Measurements from ENCODE around the gene WDR13.
A peak's percentile ranks its signal among the peaks of the same experiment; 100 is the strongest.

WDR13 gene

GRCh38 chrX:48575642-48576041, 21.6 kb upstream of the WDR13 start:
- Histone ChIP-seq H3K36me3 (ENCODE audit: insufficient read depth, low read length) (peaks cover 53% of the 10 kb centered on the region), H3K4me3 (ENCODE audit: low read length) (peak overlapping the region; percentile 92), H3K27me3 (ENCODE audit: insufficient read depth, low read length) (no peaks in the 10 kb centered on the region), H3K27ac (ENCODE audit: low read depth, low read length) (peak overlapping the region; percentile 99), H3K4me1 (ENCODE audit: insufficient read depth, low read length) (peaks cover 9% of the 10 kb centered on the region; the same call in 1 of the 2 replicates), H3K9me3 (ENCODE audit: insufficient read depth, low read depth, low read length) (no peaks in the 10 kb centered on the region), H3K9ac (ENCODE audit: low read depth, low read length) (peak overlapping the region; percentile 100)
- 91% methylated on average over 13 of the region's 13 CpGs for WGBS

DNA sequence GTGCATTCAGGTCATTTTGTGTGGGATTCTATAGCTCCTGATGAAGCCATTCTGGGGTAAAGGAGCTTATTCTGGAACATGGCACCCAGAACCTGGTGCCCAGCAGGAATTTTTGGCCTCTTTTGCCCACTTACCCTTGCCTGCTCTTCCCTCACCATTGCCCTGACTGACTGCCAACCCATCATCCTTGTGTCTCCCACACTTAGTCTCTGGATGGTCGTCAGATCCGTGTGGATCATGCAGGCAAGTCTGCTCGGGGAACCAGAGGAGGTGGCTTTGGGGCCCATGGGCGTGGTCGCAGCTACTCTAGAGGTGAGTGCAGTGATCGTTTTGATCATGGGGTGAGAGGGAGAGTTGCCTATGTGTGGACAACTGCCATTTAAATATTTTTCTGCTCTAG, 21.2 kb upstream of the WDR13 start:
- Histone ChIP-seq H3K4me3 (ENCODE audit: low read length) (peak overlapping the region; percentile 92; the same call in 1 of the 2 replicates), H3K27ac (ENCODE audit: low read depth, low read length) (no peak overlapping the region; the same call in 1 of the 2 replicates), H3K27me3 (ENCODE audit: insufficient read depth, low read length) (no peaks in the 10 kb centered on the region), H3K9me3 (ENCODE audit: insufficient read depth, low read depth, low read length) (no peaks in the 10 kb centered on the region), H3K9ac (ENCODE audit: low read depth, low read length) (peak overlapping the region; percentile 100; the same call in 1 of the 2 replicates), H3K36me3 (ENCODE audit: insufficient read depth, low read length) (peaks cover 53% of the 10 kb centered on the region), H3K4me1 (ENCODE audit: insufficient read depth, low read length) (peaks cover 9% of the 10 kb centered on the region; the same call in 1 of the 2 replicates)
- WGBS, result 86% methylated on average over 6 of the region's 6 CpGs

DNA sequence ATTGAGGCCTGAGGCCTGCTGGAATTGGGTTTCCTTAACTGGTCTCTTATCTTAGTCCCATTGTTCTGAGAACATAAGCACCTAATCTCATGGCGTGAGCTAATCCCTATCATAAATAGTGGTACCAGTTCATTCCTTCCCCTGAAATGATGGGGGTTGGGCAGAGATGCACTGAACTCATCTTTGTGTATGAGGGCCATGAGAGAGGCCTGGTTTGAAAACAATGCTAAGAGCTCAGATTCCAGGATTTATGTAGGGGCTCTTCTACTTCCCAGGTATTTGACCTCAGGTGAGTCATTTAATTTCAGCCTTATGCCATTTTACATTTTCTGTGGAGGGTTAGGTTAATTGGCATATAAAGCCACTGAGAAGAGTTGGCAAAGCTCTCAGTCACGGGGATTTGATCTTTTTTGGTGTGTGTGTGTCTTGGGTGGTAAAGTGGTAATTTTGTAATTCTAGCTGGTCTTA, 18.6 kb upstream of the WDR13 start:
- Histone ChIP-seq H3K9me3 (ENCODE audit: insufficient read depth, low read depth, low read length) (no peaks in the 10 kb centered on the region), H3K4me1 (ENCODE audit: insufficient read depth, low read length) (peaks cover 9% of the 10 kb centered on the region; the same call in 1 of the 2 replicates), H3K27me3 (ENCODE audit: insufficient read depth, low read length) (no peaks in the 10 kb centered on the region), H3K27ac (ENCODE audit: low read depth, low read length) (no peak overlapping the region), H3K4me3 (ENCODE audit: low read length) (no peak overlapping the region), H3K9ac (ENCODE audit: low read depth, low read length) (no peak overlapping the region), H3K36me3 (ENCODE audit: insufficient read depth, low read length) (peaks cover 53% of the 10 kb centered on the region)
- WGBS, result 96% methylated on average over 2 of the region's 2 CpGs

GRCh38 chrX:48579259-48579658, 18.0 kb upstream of the WDR13 start:
- H3K27me3 ChIP-seq (ENCODE audit: insufficient read depth, low read length), result no peaks in the 10 kb centered on the region
- H3K27ac ChIP-seq (ENCODE audit: low read depth, low read length), result no peak overlapping the region; the same call in 1 of the 2 replicates
- no peaks in the 10 kb centered on the region for H3K9me3 ChIP-seq (ENCODE audit: insufficient read depth, low read depth, low read length)
- peaks cover 53% of the 10 kb centered on the region for H3K36me3 ChIP-seq (ENCODE audit: insufficient read depth, low read length)
- H3K4me3 ChIP-seq (ENCODE audit: low read length), result no peak overlapping the region
- H3K4me1 ChIP-seq (ENCODE audit: insufficient read depth, low read length), result peaks cover 9% of the 10 kb centered on the region; the same call in 1 of the 2 replicates
- 90% methylated on average over 2 of the region's 3 CpGs for WGBS
- no peak overlapping the region for H3K9ac ChIP-seq (ENCODE audit: low read depth, low read length)

- WGBS, result no CpG with 5 or more reads among the region's 1 CpG
- no peak overlapping the region for H3K9ac ChIP-seq (ENCODE audit: low read depth, low read length)
- peaks cover 1% of the 10 kb centered on the region; the same call in 1 of the 2 replicates for H3K4me1 ChIP-seq (ENCODE audit: insufficient read depth, low read length)
- no peaks in the 10 kb centered on the region for H3K27me3 ChIP-seq (ENCODE audit: insufficient read depth, low read length)
- H3K4me3 ChIP-seq (ENCODE audit: low read length), result no peak overlapping the region
- peaks cover 44% of the 10 kb centered on the region for H3K36me3 ChIP-seq (ENCODE audit: insufficient read depth, low read length)
- H3K27ac ChIP-seq (ENCODE audit: low read depth, low read length), result no peak overlapping the region
- H3K9me3 ChIP-seq (ENCODE audit: insufficient read depth, low read depth, low read length), result no peaks in the 10 kb centered on the region
These were observed 16.6 kb upstream of the WDR13 start for GRCh38 chrX:48580662-48581061.

DNA sequence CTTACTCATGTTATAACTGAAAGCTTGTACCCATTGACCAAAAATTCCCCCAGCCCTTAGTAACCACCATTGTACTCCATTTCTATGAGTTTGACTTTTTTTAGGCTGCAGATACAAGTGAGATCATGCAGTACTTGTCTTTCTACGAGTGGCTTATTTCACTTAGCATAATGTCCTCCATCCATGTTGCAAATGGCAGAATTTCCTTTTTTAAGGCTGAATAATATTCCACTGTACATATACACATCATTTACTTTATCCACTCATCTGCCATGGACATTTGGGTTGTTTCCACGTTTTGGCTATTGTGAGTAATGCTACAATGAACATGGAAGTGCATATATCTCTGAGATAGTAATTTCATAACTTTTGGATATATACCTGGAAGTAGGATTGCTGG, 12.6 kb upstream of the WDR13 start:
- 0 out of 2 replicates have a peak, but pooled peaks cover 4% of the 10 kb centered on the region for H3K36me3 ChIP-seq (ENCODE audit: insufficient read depth, low read length)
- 90% methylated on average over 1 of the region's 2 CpGs for WGBS
- H3K9ac ChIP-seq (ENCODE audit: low read depth, low read length), result no peak overlapping the region
- no peak overlapping the region for H3K4me3 ChIP-seq (ENCODE audit: low read length)
- no peaks in the 10 kb centered on the region for H3K27me3 ChIP-seq (ENCODE audit: insufficient read depth, low read length)
- no peaks in the 10 kb centered on the region for H3K9me3 ChIP-seq (ENCODE audit: insufficient read depth, low read depth, low read length)
- H3K27ac ChIP-seq (ENCODE audit: low read depth, low read length), result no peak overlapping the region
- no peaks in the 10 kb centered on the region for H3K4me1 ChIP-seq (ENCODE audit: insufficient read depth, low read length)

DNA sequence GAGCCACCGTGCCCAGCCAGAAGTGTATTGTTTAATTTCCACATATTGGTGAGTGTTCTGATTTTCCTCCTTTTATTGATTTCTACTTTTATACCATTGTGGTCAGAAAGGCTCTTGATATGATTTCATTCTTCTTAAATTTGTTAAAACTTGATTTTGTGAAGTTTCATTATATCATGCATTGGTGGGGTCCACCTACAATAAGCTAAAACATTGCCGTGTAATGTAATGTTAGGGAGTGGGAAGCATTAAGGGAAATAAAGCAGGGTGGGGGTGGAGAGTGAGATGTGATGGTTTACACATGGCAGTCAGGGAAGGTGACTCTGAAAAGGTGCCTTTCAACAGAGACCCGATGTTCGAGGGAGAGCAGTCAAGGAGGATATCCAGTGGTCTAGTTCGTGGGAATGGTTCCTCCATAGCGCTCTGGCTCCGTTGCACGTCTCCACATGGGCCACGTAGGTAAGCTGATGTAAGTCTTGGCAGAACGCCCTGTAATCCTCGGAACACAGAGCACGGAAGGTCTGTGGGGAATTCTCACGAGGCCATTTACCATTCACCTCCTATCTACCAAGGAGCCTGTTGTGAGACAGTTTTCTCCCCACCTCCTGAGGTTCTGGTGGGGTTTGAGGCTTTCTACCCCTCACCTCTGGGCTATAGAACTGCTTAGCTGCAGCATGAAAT, 7.7 kb upstream of the WDR13 start:
- H3K4me3 ChIP-seq (ENCODE audit: low read length), result no peak overlapping the region
- H3K9me3 ChIP-seq (ENCODE audit: insufficient read depth, low read depth, low read length), result no peaks in the 10 kb centered on the region
- H3K36me3 ChIP-seq (ENCODE audit: insufficient read depth, low read length), result no peaks in the 10 kb centered on the region
- H3K9ac ChIP-seq (ENCODE audit: low read depth, low read length), result no peak overlapping the region
- WGBS, result 91% methylated on average over 10 of the region's 13 CpGs
- no peaks in the 10 kb centered on the region for H3K4me1 ChIP-seq (ENCODE audit: insufficient read depth, low read length)
- no peaks in the 10 kb centered on the region for H3K27me3 ChIP-seq (ENCODE audit: insufficient read depth, low read length)
- no peak overlapping the region for H3K27ac ChIP-seq (ENCODE audit: low read depth, low read length)

- no peaks in the 10 kb centered on the region for H3K27me3 ChIP-seq (ENCODE audit: insufficient read depth, low read length)
- no peak overlapping the region for H3K4me3 ChIP-seq (ENCODE audit: low read length)
- H3K4me1 ChIP-seq (ENCODE audit: insufficient read depth, low read length), result no peaks in the 10 kb centered on the region
- no peaks in the 10 kb centered on the region for H3K36me3 ChIP-seq (ENCODE audit: insufficient read depth, low read length)
- no peak overlapping the region for H3K9ac ChIP-seq (ENCODE audit: low read depth, low read length)
- no peak overlapping the region for H3K27ac ChIP-seq (ENCODE audit: low read depth, low read length)
- H3K9me3 ChIP-seq (ENCODE audit: insufficient read depth, low read depth, low read length), result no peaks in the 10 kb centered on the region
- WGBS, result 92% methylated on average over 20 of the region's 21 CpGs
These were observed 6.8 kb upstream of the WDR13 start for GRCh38 chrX:48590203-48591103.

DNA sequence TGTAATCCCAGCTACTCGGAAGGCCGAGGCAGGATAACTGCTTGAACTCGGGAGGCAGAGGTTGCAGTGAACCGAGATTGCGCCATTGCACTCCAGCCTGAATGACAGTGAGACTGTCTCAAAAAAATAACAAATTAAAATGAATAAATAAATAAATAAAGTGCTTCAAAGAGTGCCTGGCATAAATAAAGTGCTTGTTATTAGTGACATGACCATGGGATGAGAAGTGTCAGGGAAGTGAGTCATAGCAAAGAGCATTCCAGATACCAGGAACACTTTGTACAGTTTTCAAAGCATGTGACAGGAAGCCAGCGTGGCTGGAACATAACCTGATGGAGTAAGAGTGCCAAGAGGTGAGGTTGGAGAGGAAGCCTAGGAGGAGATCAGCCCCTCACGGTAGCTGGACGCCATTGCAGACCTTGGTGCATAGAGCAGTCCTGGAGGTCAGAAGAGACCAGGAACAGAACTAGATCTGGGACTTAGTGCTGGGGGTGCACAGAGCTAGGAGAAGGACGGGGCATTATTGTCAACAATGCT, 6.0 kb upstream of the WDR13 start:
- Histone ChIP-seq H3K9ac (ENCODE audit: low read depth, low read length) (no peak overlapping the region), H3K27ac (ENCODE audit: low read depth, low read length) (no peak overlapping the region), H3K36me3 (ENCODE audit: insufficient read depth, low read length) (no peaks in the 10 kb centered on the region), H3K4me3 (ENCODE audit: low read length) (no peak overlapping the region), H3K9me3 (ENCODE audit: insufficient read depth, low read depth, low read length) (no peaks in the 10 kb centered on the region), H3K27me3 (ENCODE audit: insufficient read depth, low read length) (no peaks in the 10 kb centered on the region), H3K4me1 (ENCODE audit: insufficient read depth, low read length) (no peaks in the 10 kb centered on the region)
- 93% methylated on average over 9 of the region's 9 CpGs for WGBS

DNA sequence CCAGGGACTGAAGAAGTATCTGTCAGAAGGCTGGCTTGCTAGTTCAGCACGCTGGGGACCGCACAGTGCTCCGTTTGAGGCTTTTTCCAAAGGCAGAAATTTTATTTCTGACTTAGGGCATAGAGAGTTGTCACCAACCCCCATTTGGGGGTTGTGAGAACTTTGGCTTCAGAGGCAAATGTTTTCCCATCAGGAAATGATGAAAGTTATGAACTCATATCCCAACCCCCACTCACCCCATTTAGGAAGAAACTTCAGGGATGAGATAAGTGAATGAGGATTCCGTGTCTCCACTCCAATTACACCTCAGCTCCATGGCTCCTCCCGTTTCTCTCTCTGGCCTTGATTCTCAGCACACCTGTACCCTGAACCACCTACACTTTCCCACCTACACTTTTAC, 4.3 kb upstream of the WDR13 start:
- H3K9ac ChIP-seq (ENCODE audit: low read depth, low read length), result no peak overlapping the region
- WGBS, result 85% methylated on average over 5 of the region's 5 CpGs
- no peaks in the 10 kb centered on the region for H3K27me3 ChIP-seq (ENCODE audit: insufficient read depth, low read length)
- no peaks in the 10 kb centered on the region for H3K36me3 ChIP-seq (ENCODE audit: insufficient read depth, low read length)
- H3K27ac ChIP-seq (ENCODE audit: low read depth, low read length), result no peak overlapping the region
- no peak overlapping the region for H3K4me3 ChIP-seq (ENCODE audit: low read length)
- H3K9me3 ChIP-seq (ENCODE audit: insufficient read depth, low read depth, low read length), result no peaks in the 10 kb centered on the region
- no peaks in the 10 kb centered on the region for H3K4me1 ChIP-seq (ENCODE audit: insufficient read depth, low read length)

- Histone ChIP-seq H3K9ac (ENCODE audit: low read depth, low read length) (no peak overlapping the region), H3K27me3 (ENCODE audit: insufficient read depth, low read length) (no peaks in the 10 kb centered on the region), H3K27ac (ENCODE audit: low read depth, low read length) (no peak overlapping the region), H3K4me1 (ENCODE audit: insufficient read depth, low read length) (no peaks in the 10 kb centered on the region), H3K36me3 (ENCODE audit: insufficient read depth, low read length) (peaks cover 11% of the 10 kb centered on the region; the same call in 1 of the 2 replicates), H3K9me3 (ENCODE audit: insufficient read depth, low read depth, low read length) (no peaks in the 10 kb centered on the region), H3K4me3 (ENCODE audit: low read length) (no peak overlapping the region)
- 86% methylated on average over 2 of the region's 2 CpGs for WGBS
These were observed 1.4 kb upstream of the WDR13 start for GRCh38 chrX:48595929-48596328.
